Gastroesophageal sphincter (tissue), 4 donors: ENCODE data around the gene YY1. TPM values are rescaled to one million over a fixed set of nuclear protein-coding genes. Genes with fewer than 3 reads are reported as not detected.

Experiments
- ATAC-seq: fragments of 150-250 bp; one replicate; pipeline ENCODE4 v1.9.1; 2016; ENCODE audit warnings: mild to moderate bottlenecking, moderate library complexity
- H3K27ac ChIP-seq, 4 donors: fragments of 200-600 bp; sonication (generic) in 3 of 4; 1 replicate in 3 of 4; 2 replicates in 1 of 4; pipeline ENCODE4 v1.5.1; 2016 to 2019
- H3K27me3 ChIP-seq: fragments of 200-600 bp; sonication (generic); one replicate; pipeline ENCODE4 v1.5.1; 2019
- H3K36me3 ChIP-seq, 2 donors: fragments of 200-600 bp; sonication (generic); one replicate each; pipeline ENCODE4 v1.5.1; 2019; ENCODE audit warnings: control low read depth in 1 of 2
- H3K4me1 ChIP-seq, 3 donors: fragments of 200-600 bp; sonication (generic); 1 replicate in 2 of 3; 2 replicates in 1 of 3; pipeline ENCODE4 v1.5.1; 2016 to 2019; ENCODE audit warnings: control low read depth in 2 of 3
- H3K4me3 ChIP-seq, 2 donors: fragments of 200-600 bp; sonication (generic); one replicate each; pipeline ENCODE4 v1.5.1; 2019; ENCODE audit warnings: mild to moderate bottlenecking in 1 of 2, moderate library complexity in 1 of 2
- H3K9me3 ChIP-seq, 3 donors: fragments of 200-600 bp; sonication (generic); one replicate each; pipeline ENCODE4 v1.5.1; 2017 to 2019; ENCODE audit warnings: control low read depth in 2 of 3
- EP300 ChIP-seq: sonication (generic); formaldehyde crosslinking; IDR thresholded peaks from one replicate; pipeline ENCODE4 v1.6.1; 2017; ENCODE audit warnings: antibody characterized with exemption, mild to moderate bottlenecking
- POLR2A ChIP-seq, 2 donors: fragments of 450-650 bp; IDR thresholded peaks; one replicate each; pipeline ENCODE4 v1.6.1; 2017; ENCODE audit warnings: antibody characterized with exemption in 2 of 2, mild to moderate bottlenecking in 2 of 2, moderate library complexity in 1 of 2
- POLR2AphosphoS5 ChIP-seq: sonication (generic); formaldehyde crosslinking; IDR thresholded peaks from one replicate; pipeline ENCODE4 v1.6.1; 2017; ENCODE audit warnings: antibody characterized with exemption
- WGBS, 2 donors: methylation state at CpG; one replicate each; pipeline ENCODE4 v1.1.5; 2018; ENCODE audit warnings: low coverage in 1 of 2; 5-methylcytosine and 5-hydroxymethylcytosine counted together
- total RNA-seq, 4 donors: library from RNA; depleted of rRNA; stranded (reverse); fragments of >200 nt; gene quantifications; one replicate each; pipeline ENCODE4 v1.1.0, GENCODE V29; 2016
- TF ChIP-seq, protein P1 (sequence below), 4 experiments: fragments of 200-600 bp in 2 of 4; fragments of 450-650 bp in 2 of 4; sonication (generic) in 1 of 4; IDR thresholded peaks; one replicate each; pipeline ENCODE4 v1.5.1; 2017 to 2019; ENCODE audit warnings: antibody characterized with exemption in 4 of 4, mild to moderate bottlenecking in 2 of 4, moderate library complexity in 2 of 4

Gene YY1
- total RNA-seq, 4 donors from 2014 or later: 55.1 to 76.3 (median 62.5) TPM

DNA sequence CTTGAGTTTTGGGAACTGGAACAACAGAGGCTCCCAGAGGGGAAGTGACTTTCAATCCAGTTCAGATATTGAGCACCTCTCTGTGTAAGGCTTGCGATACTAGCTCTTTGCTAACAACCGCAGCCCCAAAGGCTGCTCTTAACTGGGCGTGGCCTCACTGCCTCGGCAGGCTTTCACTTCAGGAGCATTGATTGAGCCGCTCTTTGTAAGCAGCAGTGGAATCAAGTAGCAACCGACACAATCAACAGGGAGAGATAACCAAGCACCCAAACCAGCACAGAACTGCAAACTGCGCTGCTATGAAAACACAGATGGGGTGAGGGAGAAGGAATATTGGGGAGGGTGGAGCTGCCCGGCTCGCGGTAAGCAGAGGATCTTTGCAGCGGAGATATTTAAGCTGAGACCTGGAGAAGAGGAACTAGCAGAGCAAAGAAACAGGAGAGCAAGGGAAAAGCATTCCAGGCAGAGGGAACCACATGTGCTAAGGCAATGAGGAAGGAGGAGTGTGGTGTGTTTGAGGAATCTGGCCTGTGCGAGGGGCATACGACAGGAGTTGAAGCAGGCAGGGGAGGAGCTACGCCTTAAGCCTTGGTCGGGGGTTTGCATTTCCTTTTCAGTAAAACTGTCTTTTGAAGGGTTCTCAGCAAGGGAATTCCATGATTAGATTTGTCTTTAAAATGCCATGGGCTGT, 17.3 kb upstream of the YY1 start:
- TF ChIP-seq POLR2A (IDR thresholded peaks at IDR 0.05) (no peak), POLR2AphosphoS5 (no peak), EP300 (no peak)
- TF ChIP-seq, protein P1, sequence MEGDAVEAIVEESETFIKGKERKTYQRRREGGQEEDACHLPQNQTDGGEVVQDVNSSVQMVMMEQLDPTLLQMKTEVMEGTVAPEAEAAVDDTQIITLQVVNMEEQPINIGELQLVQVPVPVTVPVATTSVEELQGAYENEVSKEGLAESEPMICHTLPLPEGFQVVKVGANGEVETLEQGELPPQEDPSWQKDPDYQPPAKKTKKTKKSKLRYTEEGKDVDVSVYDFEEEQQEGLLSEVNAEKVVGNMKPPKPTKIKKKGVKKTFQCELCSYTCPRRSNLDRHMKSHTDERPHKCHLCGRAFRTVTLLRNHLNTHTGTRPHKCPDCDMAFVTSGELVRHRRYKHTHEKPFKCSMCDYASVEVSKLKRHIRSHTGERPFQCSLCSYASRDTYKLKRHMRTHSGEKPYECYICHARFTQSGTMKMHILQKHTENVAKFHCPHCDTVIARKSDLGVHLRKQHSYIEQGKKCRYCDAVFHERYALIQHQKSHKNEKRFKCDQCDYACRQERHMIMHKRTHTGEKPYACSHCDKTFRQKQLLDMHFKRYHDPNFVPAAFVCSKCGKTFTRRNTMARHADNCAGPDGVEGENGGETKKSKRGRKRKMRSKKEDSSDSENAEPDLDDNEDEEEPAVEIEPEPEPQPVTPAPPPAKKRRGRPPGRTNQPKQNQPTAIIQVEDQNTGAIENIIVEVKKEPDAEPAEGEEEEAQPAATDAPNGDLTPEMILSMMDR (IDR thresholded peaks at IDR 0.05): no peak
- Histone ChIP-seq H3K9me3 (no peaks in the 10 kb centered on the region), H3K27me3 (no peaks in the 10 kb centered on the region), H3K36me3 (no peaks in the 10 kb centered on the region), H3K27ac (peak overlapping the region in 3 of 4 donors; percentile 39 to 69 (median 68)), H3K4me1 (peaks cover 0 to 44% (median 11%) of the 10 kb centered on the region in 3 donors), H3K4me3 (peak overlapping the region; percentile 31 to 53)
- ATAC-seq: peak; percentile 85
- 6 to 24% methylated on average over 4 to 10 of the region's 15 CpGs for WGBS, 2 donors

DNA sequence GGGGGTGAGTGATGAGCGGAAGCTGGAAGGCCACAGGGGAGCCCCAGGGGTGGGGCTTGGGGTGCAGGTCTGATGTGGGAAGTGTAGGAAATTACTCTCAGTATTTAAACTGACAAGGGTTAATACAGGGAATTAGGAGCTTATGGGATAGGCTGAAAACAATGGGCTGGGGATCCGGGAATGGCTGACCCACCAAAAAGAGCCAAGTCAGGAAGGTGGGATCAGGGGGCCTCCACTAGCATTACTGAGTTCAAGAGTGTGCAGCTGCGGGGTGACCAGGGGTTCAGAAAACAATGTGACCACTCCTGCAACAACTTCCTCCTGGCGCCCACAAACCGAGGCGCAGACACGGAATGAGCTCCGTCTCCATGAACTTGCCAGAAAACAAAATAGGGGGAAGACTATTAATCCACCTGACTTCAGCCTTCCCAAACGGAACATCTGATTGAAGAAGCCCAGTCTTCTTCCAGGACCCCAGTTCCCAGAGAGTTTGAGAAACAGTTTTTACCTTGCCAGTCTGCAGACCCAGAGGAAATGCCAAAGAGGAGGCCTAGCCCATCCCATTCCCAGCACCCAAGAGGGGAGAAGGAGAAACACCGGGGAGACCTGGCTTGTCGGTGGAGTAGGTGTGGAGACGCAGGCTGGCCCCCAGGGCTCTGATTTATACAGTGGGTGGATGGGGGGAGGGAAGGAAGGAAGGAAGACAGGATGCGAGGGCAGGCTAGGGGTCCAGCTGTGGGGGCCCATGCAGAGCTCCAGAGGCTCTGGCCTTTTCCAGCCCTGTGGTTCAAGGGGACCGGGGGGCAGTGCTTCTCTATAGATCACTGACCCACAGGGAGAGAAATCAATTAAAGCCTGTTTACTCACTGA, 16.5 kb upstream of the YY1 start:
- Histone ChIP-seq H3K4me3 (peak overlapping the region in 1 of 2 donors; percentile 53), H3K9me3 (no peaks in the 10 kb centered on the region), H3K36me3 (no peaks in the 10 kb centered on the region), H3K27me3 (no peaks in the 10 kb centered on the region), H3K4me1 (peaks cover 0 to 44% (median 11%) of the 10 kb centered on the region in 3 donors), H3K27ac (peak overlapping the region in 3 of 4 donors; percentile 39 to 69 (median 68))
- ATAC-seq: no peak
- TF ChIP-seq POLR2A (IDR thresholded peaks at IDR 0.05) (no peak), POLR2AphosphoS5 (no peak), EP300 (no peak)
- TF ChIP-seq, protein P1 (IDR thresholded peaks at IDR 0.05): no peak
- WGBS, 2 donors: 52 to 70% methylated on average over 8 to 11 of the region's 14 CpGs

DNA sequence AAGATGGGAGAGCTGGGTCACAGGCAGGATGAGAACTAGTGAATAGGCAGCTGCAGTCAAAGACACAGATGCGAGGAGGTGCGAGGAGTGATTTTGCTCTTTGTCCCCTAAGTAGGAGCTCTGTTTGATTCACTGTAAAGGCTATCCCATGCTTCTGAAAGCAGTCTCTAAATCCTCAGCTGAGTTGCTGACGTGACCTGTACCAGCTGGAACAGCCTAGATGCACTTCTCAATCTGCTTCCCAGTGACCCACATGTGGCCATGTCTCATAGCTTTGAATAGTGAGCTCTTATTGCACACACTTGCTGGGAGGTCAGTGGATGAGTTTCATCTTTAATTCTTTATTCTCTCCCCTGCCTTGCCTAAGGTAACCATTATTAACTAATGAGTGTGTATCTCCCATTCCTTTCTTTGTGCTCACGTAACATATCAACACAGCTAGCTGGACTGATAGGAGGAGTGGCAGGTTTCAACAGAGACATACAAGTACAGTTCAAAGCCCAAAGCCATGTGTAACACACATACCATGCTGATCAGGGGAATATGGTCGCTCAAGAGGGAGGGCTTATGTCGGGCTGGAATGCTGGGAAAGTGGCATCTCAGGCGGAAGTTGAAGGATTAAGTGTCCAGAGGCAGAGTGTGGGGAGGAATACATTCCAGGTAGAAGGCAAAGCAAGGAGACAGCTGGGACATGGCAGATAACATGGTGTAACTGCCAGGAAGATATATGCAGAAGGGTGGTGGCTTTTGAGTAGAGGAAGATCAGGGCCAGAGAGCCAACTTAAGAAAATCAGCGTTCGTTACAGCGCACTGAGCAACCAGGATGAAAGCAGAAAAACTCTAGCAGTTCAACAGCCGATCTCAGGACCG, 15.4 kb upstream of the YY1 start:
- Histone ChIP-seq H3K27me3 (no peaks in the 10 kb centered on the region), H3K36me3 (no peaks in the 10 kb centered on the region), H3K27ac (no peak overlapping the region), H3K9me3 (no peaks in the 10 kb centered on the region), H3K4me1 (peaks cover 0 to 44% (median 11%) of the 10 kb centered on the region in 3 donors), H3K4me3 (no peak overlapping the region)
- ATAC-seq: no peak
- TF ChIP-seq EP300: no peak
- no peak for TF ChIP-seq POLR2A (IDR thresholded peaks at IDR 0.05)
- TF ChIP-seq POLR2AphosphoS5: no peak
- TF ChIP-seq, protein P1 (IDR thresholded peaks at IDR 0.05): no peak
- WGBS, 2 donors: 73 to 86% methylated on average over 10 to 12 of the region's 12 CpGs

GRCh38 chr14:100224229-100224866, 14.6 kb upstream of the YY1 start:
- WGBS, 2 donors: 70 to 93% methylated on average over 4 of the region's 4 CpGs
- no peaks in the 10 kb centered on the region for H3K27me3 ChIP-seq

More at GRCh38 chr14:100224229-100224866, 14.6 kb upstream of the YY1 start:
- H3K36me3 ChIP-seq: no peaks in the 10 kb centered on the region
- no peak for TF ChIP-seq POLR2A (IDR thresholded peaks at IDR 0.05)
- TF ChIP-seq, protein P1 (IDR thresholded peaks at IDR 0.05): no peak
- no peak for TF ChIP-seq POLR2AphosphoS5
- no peak for TF ChIP-seq EP300
- peaks cover 0 to 44% (median 11%) of the 10 kb centered on the region in 3 donors for H3K4me1 ChIP-seq
- H3K27ac ChIP-seq: no peak overlapping the region
- no peaks in the 10 kb centered on the region for H3K9me3 ChIP-seq
- ATAC-seq: no peak
- H3K4me3 ChIP-seq: no peak overlapping the region
